Spinal cord (tissue), 10 donors: Measurements from ENCODE around the gene CNOT1. TPM values are rescaled to one million over a fixed set of nuclear protein-coding genes. Genes with fewer than 3 reads are reported as not detected.

ENCODE experiments used
- DNase-seq, 6 donors: peaks; one replicate each; pipeline versions ENCODE4 v3.0.0 to v3.0.0-alpha.2; 2013 to 2015; ENCODE audit warnings: low spot score in 6 of 6, low read depth in 4 of 6
- H3K27ac ChIP-seq: one replicate; pipeline ENCODE4 v1.5.1; 2013; ENCODE audit warnings: low read depth, low read length, control low read depth
- H3K27me3 ChIP-seq: one replicate; pipeline ENCODE4 v1.6.1; 2013; ENCODE audit warnings: low read length; ENCODE audit not compliant: control insufficient read depth, insufficient read depth
- H3K36me3 ChIP-seq: one replicate; pipeline ENCODE4 v1.6.1; 2013; ENCODE audit warnings: low read length; ENCODE audit not compliant: control insufficient read depth, insufficient read depth
- H3K4me1 ChIP-seq: one replicate; pipeline ENCODE4 v1.6.1; 2013; ENCODE audit warnings: low read length; ENCODE audit not compliant: control insufficient read depth, insufficient read depth
- H3K4me3 ChIP-seq: one replicate; pipeline ENCODE4 v1.5.1; 2013; ENCODE audit warnings: low read depth, low read length, control low read depth
- H3K9me3 ChIP-seq: one replicate; pipeline ENCODE4 v1.6.1; 2013; ENCODE audit warnings: low read length; ENCODE audit not compliant: control insufficient read depth, insufficient read depth
- WGBS: methylation state at CpG from one replicate; pipeline ENCODE4 v1.1.5; 2013; ENCODE audit warnings: missing lambda C conversion rate; ENCODE audit not compliant: insufficient coverage; 5-methylcytosine and 5-hydroxymethylcytosine counted together
- polyA plus RNA-seq, 2 donors: library from polyadenylated mRNA; unstranded; fragments of 120-200 nt; gene quantifications; one replicate each; pipeline ENCODE4 v1.2.1, GENCODE V29; 2013; ENCODE audit not compliant: insufficient read length in 2 of 2
- total RNA-seq, 2 donors: library from RNA; depleted of rRNA in 1 of 2; stranded (reverse); fragments of 120-200 nt in 1 of 2; fragments of >200 nt in 1 of 2; gene quantifications; one replicate each; pipeline versions ENCODE4 v1.2.3 to v1.2.4, GENCODE V29; 2013 to 2014
- donor health status: healthy.

CNOT1 gene
- total and polyA plus RNA-seq, 4 donors: 105 to 139 (median 118) TPM

DNA sequence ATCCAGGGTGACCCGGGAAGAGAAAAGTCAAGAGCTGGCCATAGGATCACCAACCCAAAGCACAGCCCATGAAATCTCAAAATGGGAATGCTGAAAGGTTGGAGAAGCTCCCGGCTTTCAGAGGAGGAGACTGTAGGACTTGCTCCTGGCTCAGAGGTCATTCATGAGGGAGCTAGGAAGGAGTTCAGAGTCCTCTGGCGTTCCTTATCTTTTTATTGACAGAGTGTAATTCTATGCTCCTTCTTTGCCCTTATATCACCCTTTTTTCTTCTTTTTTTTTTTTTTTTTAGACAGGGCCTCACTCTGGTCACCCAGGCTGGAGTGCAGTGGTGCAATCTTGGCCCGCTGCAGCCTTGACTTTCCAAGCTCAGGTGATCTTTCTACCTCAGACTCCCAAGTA is 27.3 kb upstream of the CNOT1 start:
- no peaks in the 10 kb centered on the region for H3K27me3 ChIP-seq
- DNase-seq: no peak
- H3K4me1 ChIP-seq: peaks cover 3% of the 10 kb centered on the region
- no peaks in the 10 kb centered on the region for H3K36me3 ChIP-seq
- 100% methylated on average over 2 of the region's 4 CpGs for WGBS
- H3K4me3 ChIP-seq: no peak overlapping the region
- no peaks in the 10 kb centered on the region for H3K9me3 ChIP-seq
- no peak overlapping the region for H3K27ac ChIP-seq

DNA sequence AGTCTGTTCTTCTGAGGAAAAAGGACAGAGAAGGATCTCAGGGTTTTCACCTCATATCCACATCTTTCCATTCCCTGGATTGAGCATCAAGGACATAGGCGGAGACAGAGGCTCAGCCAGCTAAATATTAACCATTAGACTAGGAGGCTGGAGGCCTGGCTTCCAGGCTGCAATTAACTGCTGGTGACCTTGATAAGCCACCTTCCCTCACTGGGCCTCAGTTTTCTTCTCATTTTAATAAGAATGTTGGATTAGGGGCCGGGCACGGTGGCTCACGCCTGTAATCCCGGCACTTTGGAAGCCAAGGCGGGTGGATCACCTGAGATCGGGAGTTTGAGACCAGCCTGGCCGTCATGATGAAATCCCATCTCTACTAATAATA is 25.6 kb upstream of the CNOT1 start:
- Histone ChIP-seq H3K27ac (no peak overlapping the region), H3K4me3 (no peak overlapping the region), H3K4me1 (no peaks in the 10 kb centered on the region), H3K36me3 (no peaks in the 10 kb centered on the region), H3K9me3 (no peaks in the 10 kb centered on the region), H3K27me3 (no peaks in the 10 kb centered on the region)
- WGBS: no CpG with 5 or more reads among the region's 8 CpGs
- no peak for DNase-seq

DNA sequence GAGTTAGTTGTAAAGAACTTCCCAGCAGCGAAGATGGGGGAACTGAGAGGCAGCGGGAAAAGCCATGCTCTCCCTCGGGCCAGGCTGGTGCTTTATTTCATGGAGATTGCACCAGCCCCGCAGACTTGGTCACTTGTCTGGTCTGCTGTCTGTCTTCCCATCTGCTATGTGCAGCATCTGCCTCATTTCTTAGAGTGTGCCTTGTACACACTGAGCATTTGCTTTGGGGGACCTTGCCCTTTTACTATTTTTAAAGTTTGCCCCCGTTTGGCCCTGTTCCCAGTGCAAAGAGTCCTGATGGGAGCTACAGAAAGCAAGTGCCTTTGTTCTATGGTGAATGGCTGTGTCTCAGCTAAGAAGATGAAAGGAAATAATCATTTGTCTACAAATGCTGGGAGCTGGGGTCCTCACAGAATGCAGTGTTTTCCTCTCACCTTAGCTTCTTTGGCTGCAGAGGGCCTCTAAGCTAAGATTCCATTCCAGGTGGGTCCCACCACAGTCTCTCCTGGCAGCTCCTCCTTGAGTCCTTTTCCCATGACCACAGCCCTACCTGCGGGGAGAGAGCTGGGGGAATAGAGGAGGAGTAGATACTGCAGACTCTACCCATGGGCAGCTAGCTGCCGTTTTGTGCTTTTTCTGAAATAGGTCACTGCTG is 25.1 kb upstream of the CNOT1 start:
- no peaks in the 10 kb centered on the region for H3K4me1 ChIP-seq
- H3K27ac ChIP-seq: no peak overlapping the region
- H3K4me3 ChIP-seq: no peak overlapping the region
- no peaks in the 10 kb centered on the region for H3K27me3 ChIP-seq
- WGBS: 57% methylated on average over 5 of the region's 7 CpGs
- H3K9me3 ChIP-seq: no peaks in the 10 kb centered on the region
- no peaks in the 10 kb centered on the region for H3K36me3 ChIP-seq
- no peak for DNase-seq

DNA sequence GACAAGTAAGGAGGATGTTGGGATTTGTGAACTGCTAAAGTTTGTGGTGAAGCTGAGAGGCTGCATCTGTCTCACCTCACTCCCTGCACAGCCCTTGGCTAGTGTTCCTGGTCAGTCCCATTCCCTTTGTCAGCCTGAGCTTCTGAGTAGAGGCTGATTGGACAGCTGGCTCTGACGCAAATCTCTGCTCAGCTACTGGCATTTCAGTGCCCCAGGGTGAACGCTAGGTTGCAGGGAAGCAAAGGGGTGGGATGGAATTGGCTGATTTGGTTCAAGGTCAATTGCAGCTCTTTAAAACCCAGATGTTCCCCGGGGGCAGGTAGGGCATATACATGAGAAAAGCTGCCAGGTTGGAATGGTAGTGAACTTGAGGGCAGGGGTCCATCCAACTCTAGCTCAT is 23.1 kb upstream of the CNOT1 start:
- Histone ChIP-seq H3K4me3 (no peak overlapping the region), H3K27ac (no peak overlapping the region), H3K4me1 (no peaks in the 10 kb centered on the region), H3K36me3 (no peaks in the 10 kb centered on the region), H3K9me3 (no peaks in the 10 kb centered on the region), H3K27me3 (no peaks in the 10 kb centered on the region)
- WGBS: 31% methylated on average over 3 of the region's 3 CpGs
- DNase-seq: no peak

DNA sequence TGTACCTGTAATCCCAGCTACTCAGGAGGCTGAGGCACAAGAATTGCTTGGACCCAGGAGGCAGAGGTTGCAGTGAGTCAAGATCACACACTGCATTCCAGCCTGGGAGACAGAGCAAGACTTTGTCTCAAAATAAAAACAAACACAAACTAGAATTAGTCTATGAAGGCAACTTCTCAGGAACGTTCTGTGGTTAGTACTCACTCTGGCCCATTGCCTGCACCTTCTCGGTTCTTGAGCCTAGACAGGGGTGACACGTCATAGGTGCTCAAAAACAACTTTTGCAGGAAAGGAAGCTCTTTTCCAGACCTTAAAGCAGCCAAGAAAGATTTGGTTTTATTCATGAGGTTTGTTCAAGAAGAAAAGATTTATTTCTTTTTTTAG is 22.3 kb upstream of the CNOT1 start:
- H3K27ac ChIP-seq: no peak overlapping the region
- 86% methylated on average over 2 of the region's 3 CpGs for WGBS
- H3K9me3 ChIP-seq: no peaks in the 10 kb centered on the region
- no peaks in the 10 kb centered on the region for H3K27me3 ChIP-seq
- no peak overlapping the region for H3K4me3 ChIP-seq
- DNase-seq: no peak
- H3K36me3 ChIP-seq: no peaks in the 10 kb centered on the region
- H3K4me1 ChIP-seq: no peaks in the 10 kb centered on the region

DNA sequence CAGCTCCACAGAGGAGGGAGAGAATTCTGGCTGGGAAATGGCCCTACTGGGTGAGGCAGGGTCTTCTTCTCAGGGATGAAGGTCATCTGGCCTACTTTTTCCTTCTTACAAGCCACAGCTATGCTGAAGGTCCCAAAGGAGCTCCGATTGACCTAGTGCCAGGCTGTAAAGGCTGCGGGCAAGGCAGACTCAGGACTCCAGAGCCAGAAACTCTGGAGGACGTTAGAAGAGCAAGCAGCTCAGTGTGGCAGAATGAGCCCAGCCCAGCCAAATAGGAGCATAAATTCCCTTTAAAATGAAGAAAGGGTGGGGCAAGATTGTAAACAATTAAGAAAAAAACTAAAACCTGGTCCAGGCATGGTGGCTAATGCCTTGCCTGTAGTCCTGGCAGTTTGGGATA is 20.1 kb upstream of the CNOT1 start:
- 67% methylated on average over 1 of the region's 3 CpGs for WGBS
- Histone ChIP-seq H3K4me3 (no peak overlapping the region), H3K36me3 (no peaks in the 10 kb centered on the region), H3K27ac (no peak overlapping the region), H3K4me1 (no peaks in the 10 kb centered on the region), H3K27me3 (no peaks in the 10 kb centered on the region), H3K9me3 (no peaks in the 10 kb centered on the region)
- no peak for DNase-seq

DNA sequence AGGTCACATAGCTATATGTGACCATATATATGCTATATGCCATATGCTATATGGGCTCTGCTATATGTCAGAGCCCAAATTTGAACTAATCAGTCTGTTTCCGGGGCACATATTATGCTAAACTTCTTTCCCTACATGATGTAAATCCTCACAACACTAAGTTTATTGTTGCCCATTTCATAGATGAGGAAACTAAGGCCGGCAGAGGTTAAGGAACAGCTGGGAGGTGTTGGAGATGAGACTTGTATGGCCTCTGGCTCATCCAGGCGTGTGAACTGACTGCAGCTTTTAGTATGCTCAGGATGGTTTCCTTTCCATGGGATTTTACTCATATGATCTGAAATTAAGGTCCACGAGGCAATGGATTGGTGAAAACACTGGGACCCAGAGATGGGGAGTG is 17.5 kb upstream of the CNOT1 start:
- H3K27me3 ChIP-seq: no peaks in the 10 kb centered on the region
- DNase-seq: no peak
- H3K4me3 ChIP-seq: no peak overlapping the region
- no peaks in the 10 kb centered on the region for H3K36me3 ChIP-seq
- no peaks in the 10 kb centered on the region for H3K9me3 ChIP-seq
- WGBS: 100% methylated on average over 4 of the region's 4 CpGs
- H3K4me1 ChIP-seq: no peaks in the 10 kb centered on the region
- no peak overlapping the region for H3K27ac ChIP-seq

DNA sequence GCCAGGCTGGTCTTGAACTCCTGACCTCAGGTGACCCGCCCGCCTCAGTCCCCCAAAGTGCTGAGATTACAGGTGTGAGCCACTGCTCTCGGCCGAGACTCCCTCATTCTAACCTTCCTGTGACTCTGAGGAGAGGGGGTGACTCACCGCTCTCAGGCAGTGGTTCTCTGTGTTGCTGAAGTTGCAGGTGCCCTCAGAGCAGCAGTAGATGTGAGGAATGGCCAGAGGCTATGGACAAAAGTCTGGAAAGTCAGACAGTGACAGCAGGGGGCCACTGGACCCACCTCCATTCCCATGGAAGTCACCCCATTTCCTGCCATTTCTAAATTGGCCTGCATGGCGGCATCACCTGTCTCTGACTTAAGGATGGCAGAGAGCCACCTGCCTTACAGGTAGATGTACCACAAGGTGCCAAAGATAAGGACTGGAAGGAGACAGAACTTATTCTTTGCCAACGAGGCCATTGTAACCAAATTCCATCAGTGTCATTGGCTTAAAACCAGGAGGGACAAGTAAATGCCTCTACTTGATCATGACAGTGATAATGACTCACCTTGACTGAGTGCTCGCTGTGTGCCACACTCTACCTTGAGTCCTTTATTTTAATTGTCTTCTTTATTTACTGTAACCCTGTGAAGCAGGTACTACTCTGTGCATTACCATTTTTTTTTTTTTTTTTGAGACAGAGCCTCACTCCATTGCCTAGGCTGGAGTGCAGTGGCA is 15.3 kb upstream of the CNOT1 start:
- Histone ChIP-seq H3K4me1 (no peaks in the 10 kb centered on the region), H3K9me3 (no peaks in the 10 kb centered on the region), H3K36me3 (no peaks in the 10 kb centered on the region), H3K27me3 (no peaks in the 10 kb centered on the region), H3K27ac (no peak overlapping the region), H3K4me3 (no peak overlapping the region)
- no peak for DNase-seq
- WGBS: 81% methylated on average over 3 of the region's 8 CpGs

DNA sequence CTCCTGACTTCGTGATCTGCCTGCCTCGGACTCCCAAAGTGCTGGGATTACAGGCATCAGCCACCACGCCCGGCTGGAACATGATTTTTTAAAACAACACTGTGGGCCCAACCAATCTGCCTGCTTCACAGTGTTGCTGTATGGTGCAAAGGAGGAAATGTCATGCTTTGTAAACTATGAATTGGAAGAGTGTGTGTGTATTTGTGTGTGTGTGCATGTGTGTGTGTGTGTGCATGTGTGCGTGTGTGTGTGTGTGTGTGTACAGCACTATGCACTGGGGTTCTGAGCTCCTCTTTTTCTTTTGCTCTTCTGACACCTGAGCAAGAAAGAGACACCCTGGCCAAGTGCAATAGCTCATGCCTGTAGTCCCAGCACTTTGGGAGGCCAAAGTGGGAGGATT is 14.5 kb upstream of the CNOT1 start:
- 89% methylated on average over 5 of the region's 5 CpGs for WGBS

DNA sequence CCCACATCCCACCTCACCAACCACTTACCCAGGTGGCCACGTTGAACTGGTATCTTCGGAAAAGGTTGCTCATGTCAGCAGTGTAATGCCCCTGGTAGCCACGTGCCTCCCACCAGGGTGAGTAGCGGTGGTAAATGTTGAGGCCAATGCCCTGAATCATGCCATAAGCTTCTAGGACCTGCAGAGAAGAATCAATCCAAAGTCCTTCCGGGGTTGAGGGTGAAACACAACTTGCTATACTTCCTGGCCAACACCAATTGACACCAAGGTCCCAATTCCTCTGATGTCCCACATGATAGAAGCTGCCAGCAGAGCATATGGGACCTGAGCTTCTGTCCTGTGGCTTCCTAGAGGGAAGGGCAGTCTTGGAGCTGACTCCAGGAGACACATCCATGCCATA is 11.3 kb upstream of the CNOT1 start:
- WGBS: no CpG with 5 or more reads among the region's 5 CpGs
- Histone ChIP-seq H3K4me1 (no peaks in the 10 kb centered on the region), H3K27ac (no peak overlapping the region), H3K27me3 (no peaks in the 10 kb centered on the region), H3K36me3 (no peaks in the 10 kb centered on the region), H3K9me3 (no peaks in the 10 kb centered on the region), H3K4me3 (no peak overlapping the region)
- no peak for DNase-seq

More for the DNA sequence above, 14.5 kb upstream of the CNOT1 start:
- H3K4me3 ChIP-seq: no peak overlapping the region
- no peaks in the 10 kb centered on the region for H3K4me1 ChIP-seq
- H3K36me3 ChIP-seq: no peaks in the 10 kb centered on the region
- H3K27me3 ChIP-seq: no peaks in the 10 kb centered on the region
- H3K9me3 ChIP-seq: no peaks in the 10 kb centered on the region
- DNase-seq: no peak
- H3K27ac ChIP-seq: no peak overlapping the region
